ENCODE data around the gene VPS51.
A peak's percentile ranks its signal among the peaks of the same experiment; 100 is the strongest.

Gene VPS51

DNA sequence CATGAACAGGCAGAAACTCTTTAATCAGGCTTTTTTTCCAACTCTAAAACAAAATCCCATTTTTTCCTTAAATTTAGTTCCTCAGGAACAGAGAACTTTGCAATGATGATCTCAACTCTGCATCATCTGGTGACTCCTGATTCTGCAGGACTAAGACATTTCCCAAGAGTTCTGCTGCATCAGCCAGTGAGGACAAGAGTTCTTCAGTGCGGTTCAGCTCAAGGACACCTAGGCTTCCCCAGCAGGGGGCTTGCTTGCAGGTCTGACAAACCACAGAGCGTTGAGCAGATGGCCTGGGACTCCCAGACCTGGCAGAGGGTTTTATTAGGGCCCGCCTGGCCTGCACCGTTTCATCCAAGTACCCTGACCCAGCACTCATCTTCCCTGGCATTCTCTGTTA, 18.6 kb upstream of the VPS51 start:
- DNase-seq, result no peak

GRCh38 chr11:65078151-65078550, 17.9 kb upstream of the VPS51 start:
- DNase-seq, result no peak

- no peak for DNase-seq
These were observed 17.1 kb upstream of the VPS51 start for GRCh38 chr11:65078786-65079342.

GRCh38 chr11:65083134-65083833, 12.7 kb upstream of the VPS51 start:
- DNase-seq, result no peak

DNA sequence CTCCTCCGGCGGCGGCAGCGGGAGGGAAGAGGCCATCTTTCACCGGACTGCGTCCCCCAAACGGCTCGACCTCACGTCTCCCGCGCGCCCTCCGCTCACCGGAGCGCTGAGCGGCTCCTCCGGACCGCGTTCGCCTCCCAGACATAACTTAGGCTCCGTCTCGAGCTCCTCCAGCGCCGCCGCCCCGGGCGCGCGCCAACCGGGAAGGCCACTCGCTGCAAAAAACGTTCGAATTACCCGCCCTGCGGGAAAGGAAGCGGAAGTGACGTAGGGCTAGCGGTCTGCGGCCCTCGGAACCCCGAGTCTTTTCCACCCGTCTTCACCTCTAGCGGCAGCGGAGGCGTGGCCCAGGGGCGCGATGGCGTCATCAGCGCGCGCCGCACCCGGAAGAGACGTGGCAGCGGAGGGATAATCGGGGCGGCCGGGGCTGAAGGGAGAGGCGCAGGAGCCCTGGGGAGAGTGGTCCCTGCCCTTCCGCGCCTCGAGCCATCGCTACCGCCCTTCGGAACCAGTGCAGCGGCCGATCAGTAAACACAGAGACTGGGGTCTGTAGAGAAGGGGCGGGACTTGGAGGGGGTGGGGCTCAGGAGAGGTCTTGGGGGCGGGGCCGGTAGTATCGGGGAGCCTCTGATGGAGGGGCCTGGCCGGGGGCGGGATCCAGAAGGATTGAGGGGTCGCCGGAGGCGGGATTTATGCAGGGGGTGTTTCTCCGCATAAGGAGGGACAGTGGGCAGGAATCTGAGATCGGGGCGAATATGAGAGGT, 12.0 kb upstream of the VPS51 start, which contains the start of the genes CDCA5 and ZFPL1:
CDCA5 (minus strand) TSS at position 207 of the 764 bp plus-strand sequence; CDS start at position 145, 62 bp downstream.
ZFPL1 (plus strand) TSS at position 389 of the 764 bp plus-strand sequence. CDS start 477 bp downstream, outside the sequence.
- DNase-seq, result peak; percentile 90

GRCh38 chr11:65084598-65085375, 11.2 kb upstream of the VPS51 start:
- DNase-seq, result no peak

GRCh38 chr11:65085446-65085845, 10.6 kb upstream of the VPS51 start:
- DNase-seq, result no peak

DNA sequence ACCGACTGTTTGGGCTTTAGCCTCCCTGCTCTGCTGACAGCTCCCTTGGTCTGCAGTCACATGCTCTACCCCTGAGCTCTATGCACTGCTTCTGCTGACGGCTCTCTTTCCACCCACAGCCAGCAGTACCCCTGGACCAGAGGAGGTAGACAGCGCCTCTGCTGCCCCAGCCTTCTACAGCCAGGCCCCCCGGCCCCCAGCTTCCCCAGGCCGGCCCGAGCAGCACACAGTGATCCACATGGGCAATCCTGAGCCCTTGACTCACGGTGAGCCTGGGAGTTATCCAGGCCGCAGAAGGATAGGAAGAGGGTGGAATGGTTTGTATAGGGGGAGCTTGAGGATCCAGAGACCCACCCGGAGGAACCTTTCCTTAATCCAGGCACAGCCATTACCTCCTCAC, 9.2 kb upstream of the VPS51 start:
- no peak for DNase-seq

- no peak for DNase-seq
These were observed 8.8 kb upstream of the VPS51 start for GRCh38 chr11:65087216-65087615.

DNA sequence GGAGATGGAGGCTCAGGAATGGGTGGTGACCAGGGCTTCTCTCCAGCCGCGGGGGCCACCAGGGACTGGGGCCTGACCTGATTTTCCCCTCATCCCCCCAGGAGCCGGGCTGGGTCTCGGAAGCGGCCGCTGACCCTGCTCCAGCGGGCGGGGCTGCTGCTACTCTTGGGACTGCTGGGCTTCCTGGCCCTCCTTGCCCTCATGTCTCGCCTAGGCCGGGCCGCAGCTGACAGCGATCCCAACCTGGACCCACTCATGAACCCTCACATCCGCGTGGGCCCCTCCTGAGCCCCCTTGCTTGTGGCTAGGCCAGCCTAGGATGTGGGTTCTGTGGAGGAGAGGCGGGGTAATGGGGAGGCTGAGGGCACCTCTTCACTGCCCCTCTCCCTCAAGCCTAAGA, 8.2 kb upstream of the VPS51 start:
- no peak for DNase-seq

DNA sequence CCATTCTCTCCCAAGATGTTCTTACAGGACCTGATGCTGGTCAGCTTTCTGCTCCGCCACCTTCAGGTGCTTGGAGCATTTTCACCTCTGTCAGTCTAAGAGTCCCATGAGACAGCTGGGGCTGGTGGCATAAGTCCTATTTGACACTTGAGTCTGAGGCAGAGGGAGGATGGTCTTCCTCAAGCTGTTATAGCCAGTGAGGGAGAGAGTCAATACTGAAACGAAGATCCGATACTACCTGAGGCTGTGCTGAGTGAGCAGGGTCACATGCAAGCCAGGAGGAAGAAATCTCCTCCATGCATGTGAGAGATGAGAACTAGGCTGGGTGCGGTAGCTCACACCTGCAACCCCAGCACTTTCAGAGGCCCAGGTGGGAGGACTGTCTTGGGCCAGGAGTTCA, 6.4 kb upstream of the VPS51 start:
- no peak for DNase-seq

DNA sequence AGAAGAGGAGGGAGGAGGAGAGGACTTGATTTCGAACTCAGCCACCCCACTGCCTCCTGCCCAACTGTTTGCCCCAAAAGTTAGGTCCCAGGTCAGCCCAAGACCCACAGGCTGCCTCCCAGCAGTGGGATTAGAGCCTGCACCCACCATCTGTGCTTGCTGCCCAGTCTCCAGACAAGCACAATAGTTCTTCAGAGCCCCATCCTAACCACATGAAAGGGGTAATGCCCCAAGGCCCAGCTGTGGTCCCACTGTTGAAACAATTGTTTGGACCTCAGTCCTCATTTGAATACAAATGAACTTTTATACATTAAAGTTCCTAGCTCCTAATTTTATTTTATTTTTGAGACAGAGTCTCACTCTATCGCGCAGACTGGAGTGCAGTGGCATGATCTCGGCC, 5.4 kb upstream of the VPS51 start:
- DNase-seq, result no peak

DNA sequence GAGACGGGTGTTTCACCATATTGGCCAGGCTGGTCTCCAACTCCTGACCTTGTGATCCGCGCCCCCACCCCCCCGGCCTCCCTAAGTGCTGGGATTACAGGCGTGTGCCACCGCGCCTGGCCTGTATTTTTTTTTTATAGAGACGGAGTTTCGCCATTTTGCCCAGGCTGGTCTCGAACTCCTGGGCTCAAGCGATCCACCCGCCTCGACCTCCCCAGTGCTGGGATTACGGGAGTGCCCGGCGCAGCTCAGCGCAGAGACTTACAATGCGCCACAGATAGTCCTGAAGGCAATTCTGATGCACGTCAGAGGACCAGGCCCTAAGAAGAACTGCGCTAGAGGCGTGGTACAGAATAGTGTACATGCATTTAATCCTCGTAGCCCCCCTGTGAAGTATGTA, 587 bp upstream of the VPS51 start:
- no peak for DNase-seq

GRCh38 chr11:65096926-65097325, 912 bp downstream of the VPS51 start:
- no peak for DNase-seq

- DNase-seq, result no peak
These were observed 4.8 kb downstream of the VPS51 start for GRCh38 chr11:65100674-65101350.

GRCh38 chr11:65102142-65103095, 6.4 kb downstream of the VPS51 start:
- DNase-seq, result no peak

DNA sequence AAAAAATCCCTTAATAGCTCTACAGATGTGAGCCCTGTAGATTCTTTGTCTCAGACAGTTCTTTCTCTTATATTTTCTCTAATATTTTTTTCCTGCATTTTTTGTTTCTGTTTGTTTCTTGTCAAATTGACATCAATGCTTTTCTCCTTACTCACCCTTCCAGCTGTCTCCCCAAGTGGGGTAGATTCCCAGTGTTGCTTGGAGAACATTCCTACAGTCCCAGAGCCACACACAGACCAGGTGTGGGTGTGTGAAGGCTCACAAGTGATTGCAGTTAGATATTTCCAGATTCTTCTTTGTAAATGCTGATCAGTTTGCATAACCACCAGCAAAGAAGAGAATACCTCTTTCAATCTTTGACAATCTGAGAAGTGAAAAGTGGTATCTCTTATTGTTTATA, 7.5 kb downstream of the VPS51 start:
- no peak for DNase-seq

GRCh38 chr11:65104628-65105027, 8.6 kb downstream of the VPS51 start:
- no peak for DNase-seq

DNA sequence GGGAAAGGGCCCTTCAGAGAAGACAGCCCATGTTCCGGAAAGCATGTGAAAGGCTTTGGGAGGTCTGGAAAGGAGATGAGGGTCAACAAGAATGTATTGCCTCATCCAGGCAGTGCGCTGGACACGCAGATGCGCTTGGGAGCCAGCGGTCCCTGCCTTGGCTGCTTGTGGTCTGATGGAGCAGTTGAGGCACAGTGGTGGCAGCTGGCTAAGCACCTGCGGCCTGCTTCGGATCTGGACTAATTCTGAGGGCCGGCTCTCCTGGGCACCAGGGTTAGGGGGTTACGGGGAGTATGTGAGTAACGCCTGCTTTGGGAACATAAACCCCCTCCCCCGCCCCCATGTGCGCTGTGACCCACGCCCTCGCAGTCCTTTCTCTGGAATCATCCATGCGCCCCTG, 11.1 kb downstream of the VPS51 start:
- DNase-seq, result no peak

DNA sequence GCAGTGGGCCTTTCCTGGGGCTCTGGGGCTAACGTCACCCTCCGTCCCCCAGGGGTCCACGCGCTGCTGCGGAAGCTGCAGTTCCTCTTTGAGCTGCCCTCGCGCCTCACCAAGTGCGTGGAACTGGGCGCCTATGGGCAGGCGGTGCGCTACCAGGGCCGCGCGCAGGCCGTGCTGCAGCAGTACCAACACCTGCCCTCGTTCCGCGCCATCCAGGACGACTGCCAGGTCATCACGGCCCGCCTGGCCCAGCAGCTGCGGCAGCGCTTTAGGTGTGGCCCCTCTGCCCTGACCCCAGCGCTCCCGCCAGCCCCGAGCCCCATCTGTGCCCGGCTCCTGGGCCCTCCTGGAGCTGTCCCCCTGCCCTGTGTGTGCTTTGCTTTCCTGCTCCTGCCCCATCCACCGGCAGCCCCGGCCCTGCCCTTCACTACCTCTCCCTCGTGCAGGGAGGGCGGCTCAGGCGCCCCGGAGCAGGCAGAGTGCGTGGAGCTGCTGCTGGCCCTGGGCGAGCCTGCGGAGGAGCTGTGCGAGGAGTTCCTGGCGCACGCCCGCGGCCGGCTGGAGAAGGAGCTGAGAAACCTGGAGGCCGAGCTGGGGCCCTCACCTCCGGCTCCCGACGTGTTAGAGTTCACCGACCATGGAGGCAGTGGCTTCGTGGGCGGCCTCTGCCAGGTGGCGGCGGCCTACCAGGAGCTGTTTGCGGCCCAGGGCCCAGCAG, 11.9 kb downstream of the VPS51 start:
- DNase-seq, result no peak

Measured in NCI-H446 treated with DMSO at 0.1 percent for 48 hours (cell line).